A549 (cell line): Measurements from ENCODE around the gene GRK1. TPM values are rescaled to one million over a fixed set of nuclear protein-coding genes. Genes with fewer than 3 reads are reported as not detected.

Experiments
- ATAC-seq, 2 experiments: fragments of 200-7000 bp in 1 of 2; fragments of >200 bp in 1 of 2; cut with Nextera tagmentation in 1 of 2; cut with Tn5 transposase in 1 of 2; 3 replicates each; pipeline versions ENCODE4 v1.8.0 to v1.9.1; 2018 to 2020; ENCODE audit warnings: mild to moderate bottlenecking in 1 of 2, moderate library complexity in 1 of 2
- CTCF ChIA-PET: fragments of 300-600 bp; sonication (Branson Sonifier 250); formaldehyde crosslinking; extraction: SDS; loops from one replicate; lab custom pipeline; 2021; ENCODE audit warnings: antibody characterized with exemption, inconsistent platforms; lab: Yijun Ruan, JAX
- POLR2A ChIA-PET: fragments of 350-600 bp; formaldehyde crosslinking; extraction: SDS; loops from one replicate; lab custom pipeline; 2021; ENCODE audit warnings: antibody characterized with exemption, inconsistent platforms; lab: Yijun Ruan, JAX
- DNase-seq, 2 experiments: peaks; one replicate each; pipeline versions ENCODE4 v3.0.0 to v3.0.0-alpha.2; 2011 to 2016; ENCODE audit warnings: low read depth in 1 of 2, low spot score in 1 of 2
- FAIRE-seq: peaks from 2 replicates; lab custom pipeline; 2011; peaks lifted over from hg19 to GRCh38; lab: Jason Lieb, UNC
- H3K27ac ChIP-seq, 2 experiments: fragments of >200 bp; sonication (Bioruptor Twin); formaldehyde crosslinking; 3 replicates each; pipeline ENCODE4 v1.5.1; 2016 to 2017
- H3K4me1 ChIP-seq: fragments of >200 bp; sonication (Bioruptor Twin); formaldehyde crosslinking; 3 replicates; pipeline ENCODE4 v1.6.1; 2016
- H3K4me2 ChIP-seq: fragments of >200 bp; sonication (Bioruptor Twin); formaldehyde crosslinking; 3 replicates; pipeline ENCODE4 v1.6.1; 2016
- H3K4me3 ChIP-seq: fragments of >200 bp; sonication (Bioruptor Twin); formaldehyde crosslinking; 3 replicates; pipeline ENCODE4 v1.5.1; 2016
- H3K9me3 ChIP-seq: fragments of >200 bp; sonication (Bioruptor Twin); formaldehyde crosslinking; 3 replicates; pipeline ENCODE4 v1.6.1; 2016
- CBX2 ChIP-seq: fragments of 200-600 bp; sonication (generic); IDR thresholded peaks from 2 replicates; pipeline ENCODE4 v1.6.1; 2016; ENCODE audit warnings: low read depth, mild to moderate bottlenecking, borderline replicate concordance
- FOSB ChIP-seq: fragments of 250-450 bp; sonication (Bioruptor Pico); IDR thresholded peaks from 2 replicates; pipeline ENCODE4 v1.5.0; 2020; ENCODE audit warnings: mild to moderate bottlenecking, moderate library complexity
- FOSL2 ChIP-seq, 2 experiments: fragments of 450-650 bp in 1 of 2; fragments of >200 bp in 1 of 2; sonication (Bioruptor Twin) in 1 of 2; formaldehyde crosslinking; IDR thresholded peaks; 2 replicates each; pipeline versions ENCODE4 v1.5.0 to v1.6.1; 2016 to 2020; ENCODE audit warnings: mild to moderate bottlenecking in 1 of 2, moderate library complexity in 1 of 2
- GATA3 ChIP-seq: IDR thresholded peaks from 2 replicates; pipeline ENCODE4 v1.6.1; 2012; ENCODE audit warnings: borderline replicate concordance
- JUNB ChIP-seq: fragments of >200 bp; sonication (Bioruptor Twin); formaldehyde crosslinking; IDR thresholded peaks from 2 replicates; pipeline ENCODE4 v1.6.1; 2016
- NR3C1 ChIP-seq: fragments of >200 bp; sonication (Bioruptor Twin); formaldehyde crosslinking; IDR thresholded peaks from 3 replicates; pipeline ENCODE4 v1.6.1; 2017
- PBX3 ChIP-seq: IDR thresholded peaks from 2 replicates; pipeline ENCODE4 v1.6.1; 2012
- PHF8 ChIP-seq: fragments of 200-600 bp; sonication (generic); IDR thresholded peaks from 2 replicates; pipeline ENCODE4 v1.6.1; 2016; ENCODE audit warnings: low read depth, mild to moderate bottlenecking, antibody characterized with exemption, moderate library complexity, borderline replicate concordance
- REST ChIP-seq: fragments of 200-600 bp; sonication (generic); IDR thresholded peaks from 2 replicates; pipeline ENCODE4 v1.6.1; 2016; ENCODE audit warnings: antibody characterized with exemption, mild to moderate bottlenecking, moderate library complexity
- RFX5 ChIP-seq: fragments of 450-650 bp; IDR thresholded peaks from 2 replicates; pipeline ENCODE4 v1.7.1; 2014; ENCODE audit warnings: antibody characterized with exemption, mild to moderate bottlenecking, moderate library complexity
- SREBF2 ChIP-seq: fragments of 450-650 bp; IDR thresholded peaks from 2 replicates; pipeline ENCODE4 v1.6.1; 2014; ENCODE audit warnings: mild to moderate bottlenecking, moderate library complexity
- USF2 ChIP-seq: fragments of 450-650 bp; IDR thresholded peaks from 2 replicates; pipeline ENCODE4 v1.6.1; 2014; ENCODE audit warnings: antibody characterized with exemption
- WGBS: methylation state at CpG from one replicate; pipeline ENCODE4 v1.1.6; 2017; ENCODE audit errors: missing lambda C conversion rate; 5-methylcytosine and 5-hydroxymethylcytosine counted together
- polyA plus RNA-seq, 4 experiments: library from polyadenylated mRNA; depleted of rRNA in 3 of 4; stranded (reverse); fragments of >200 nt; fragmentation: RNase III in 1 of 4; extraction: RNeasy Plus Mini Kit Qiagen cat#74134 plus additional on column Dnase treatment in 1 of 4; gene quantifications; 2 replicates in 3 of 4; 3 replicates in 1 of 4; pipeline ENCODE4 v1.2.3, GENCODE V29; 2011 to 2017

GRK1 gene
- polyA plus RNA-seq, 2 of the 4 experiments (the other 2 are of a cell fraction) = not detected

GRCh38 chr13:113653264-113654174 is 13.5 kb upstream of the GRK1 start:
- TF ChIP-seq REST (no peak), USF2 (no peak), CBX2 (no peak)
- FAIRE-seq (no peak), DNase-seq (no peak), ATAC-seq (no peak)
- H3K4me3 ChIP-seq = no peak overlapping the region
- whole genome bisulfite sequencing = 76% methylated on average over 18 of the region's 24 CpGs
- H3K4me2 ChIP-seq = no peak overlapping the region
- no peaks in the 10 kb centered on the region for H3K4me1 ChIP-seq
- CTCF ChIA-PET = no interaction called here
- H3K9me3 ChIP-seq = no peaks in the 10 kb centered on the region
- POLR2A ChIA-PET = no interaction called here
- no peak overlapping the region for H3K27ac ChIP-seq

- FAIRE-seq (no peak), DNase-seq (no peak), ATAC-seq (no peak)
- ChIA-PET CTCF (no interaction called here), POLR2A (no interaction called here)
- WGBS = 59% methylated on average over 9 of the region's 9 CpGs
- no peak overlapping the region for H3K4me2 ChIP-seq
- no peaks in the 10 kb centered on the region for H3K4me1 ChIP-seq
- TF ChIP-seq FOSL2 (IDR thresholded peaks at IDR 0.05) (no peak), FOSL2 (CRISPR knock-in tag; IDR thresholded peaks at IDR 0.05) (no peak), FOSB (no peak)
- H3K9me3 ChIP-seq = no peaks in the 10 kb centered on the region
- no peak overlapping the region for H3K4me3 ChIP-seq
- no peak overlapping the region for H3K27ac ChIP-seq
These were observed 12.9 kb upstream of the GRK1 start for GRCh38 chr13:113654175-113654560.

- H3K4me2 ChIP-seq = no peak overlapping the region
- no peak for ATAC-seq
- no peak overlapping the region for H3K27ac ChIP-seq
- WGBS = 77% methylated on average over 21 of the region's 39 CpGs
- no peak overlapping the region for H3K4me3 ChIP-seq
- no peak for FAIRE-seq
- CTCF ChIA-PET = no interaction called here
- TF ChIP-seq SREBF2 = no peak
- no peak for TF ChIP-seq RFX5
- TF ChIP-seq JUNB = no peak
- no peak for TF ChIP-seq PHF8
- no peak for TF ChIP-seq NR3C1
- TF ChIP-seq PBX3 = no peak
- TF ChIP-seq REST = no peak
- TF ChIP-seq GATA3 = no peak
- DNase-seq = no peak
- H3K4me1 ChIP-seq = no peaks in the 10 kb centered on the region
- POLR2A ChIA-PET = no interaction called here
- H3K9me3 ChIP-seq = no peaks in the 10 kb centered on the region
These were observed 12.3 kb upstream of the GRK1 start for GRCh38 chr13:113654591-113655345.
